ENCODE measurements around the gene C2CD4D.

Gene C2CD4D

DNA sequence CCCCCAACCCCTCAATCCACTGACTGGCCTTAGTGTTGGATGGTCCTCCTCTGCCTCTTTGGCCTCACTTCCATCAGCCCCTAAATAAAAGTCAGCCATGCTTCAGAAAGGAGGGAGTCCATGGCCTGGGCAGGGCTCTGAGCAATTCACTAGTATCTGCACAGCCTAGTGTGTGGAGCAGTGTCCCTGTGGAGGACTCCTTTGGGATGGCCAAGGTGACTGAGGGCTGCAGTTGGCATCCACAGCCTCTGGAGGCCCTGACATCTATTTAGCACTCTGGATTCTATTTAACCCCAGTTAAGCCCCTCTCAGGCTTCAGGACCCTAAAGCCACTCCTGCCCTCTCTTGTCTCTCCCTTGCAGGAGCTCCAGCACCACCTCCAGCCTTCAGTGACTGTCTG, 10.3 kb upstream of the C2CD4D start:
- H3K9me3 ChIP-seq (ENCODE audit: insufficient read depth, low read length) = no peaks in the 10 kb centered on the region
- H3K9ac ChIP-seq (ENCODE audit: low read length) = no peak overlapping the region
- H3K36me3 ChIP-seq (ENCODE audit: low read length) = no peaks in the 10 kb centered on the region

DNA sequence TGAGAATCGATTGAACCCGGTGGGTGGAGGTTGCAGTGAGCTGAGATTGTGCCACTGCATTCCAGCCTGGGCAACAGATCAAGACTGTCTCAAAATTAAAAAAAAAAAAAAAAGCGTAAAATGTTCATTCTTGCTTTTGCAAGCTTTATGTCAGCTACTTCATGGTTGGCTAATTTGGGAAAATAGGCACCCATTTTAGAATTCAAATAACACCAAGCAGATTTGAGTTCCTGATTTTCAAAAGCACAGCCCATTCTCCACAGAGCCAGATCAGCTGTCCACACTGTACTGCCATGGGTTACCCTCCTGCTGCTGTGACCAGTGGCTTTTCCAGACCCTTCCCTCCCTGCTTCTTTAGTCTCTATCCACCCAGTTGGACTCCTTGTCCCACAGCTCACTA, 9.5 kb upstream of the C2CD4D start:
- H3K36me3 ChIP-seq (ENCODE audit: low read length) = no peaks in the 10 kb centered on the region
- no peaks in the 10 kb centered on the region for H3K79me2 ChIP-seq (ENCODE audit: insufficient read depth, low read length)
- H3K9ac ChIP-seq (ENCODE audit: low read length) = no peak overlapping the region
- no peaks in the 10 kb centered on the region for H4K20me1 ChIP-seq (ENCODE audit: low read depth, low read length)
- H3K4me3 ChIP-seq (ENCODE audit: insufficient read depth, low read length, poor library complexity, severe bottlenecking) = no peak overlapping the region
- no peaks in the 10 kb centered on the region for H3F3A ChIP-seq (ENCODE audit: insufficient read depth)
- no peaks in the 10 kb centered on the region for H3K9me3 ChIP-seq (ENCODE audit: insufficient read depth, low read length)
- no peaks in the 10 kb centered on the region for H3K9me2 ChIP-seq (replicated peaks; ENCODE audit: insufficient read depth, low read length)
- no peak overlapping the region for H2AFZ ChIP-seq (ENCODE audit: low read depth, low read length, severe bottlenecking)
- no peak overlapping the region for H3K4me2 ChIP-seq (ENCODE audit: low read depth, low read length, poor library complexity, severe bottlenecking)
- TF ChIP-seq, protein P1, sequence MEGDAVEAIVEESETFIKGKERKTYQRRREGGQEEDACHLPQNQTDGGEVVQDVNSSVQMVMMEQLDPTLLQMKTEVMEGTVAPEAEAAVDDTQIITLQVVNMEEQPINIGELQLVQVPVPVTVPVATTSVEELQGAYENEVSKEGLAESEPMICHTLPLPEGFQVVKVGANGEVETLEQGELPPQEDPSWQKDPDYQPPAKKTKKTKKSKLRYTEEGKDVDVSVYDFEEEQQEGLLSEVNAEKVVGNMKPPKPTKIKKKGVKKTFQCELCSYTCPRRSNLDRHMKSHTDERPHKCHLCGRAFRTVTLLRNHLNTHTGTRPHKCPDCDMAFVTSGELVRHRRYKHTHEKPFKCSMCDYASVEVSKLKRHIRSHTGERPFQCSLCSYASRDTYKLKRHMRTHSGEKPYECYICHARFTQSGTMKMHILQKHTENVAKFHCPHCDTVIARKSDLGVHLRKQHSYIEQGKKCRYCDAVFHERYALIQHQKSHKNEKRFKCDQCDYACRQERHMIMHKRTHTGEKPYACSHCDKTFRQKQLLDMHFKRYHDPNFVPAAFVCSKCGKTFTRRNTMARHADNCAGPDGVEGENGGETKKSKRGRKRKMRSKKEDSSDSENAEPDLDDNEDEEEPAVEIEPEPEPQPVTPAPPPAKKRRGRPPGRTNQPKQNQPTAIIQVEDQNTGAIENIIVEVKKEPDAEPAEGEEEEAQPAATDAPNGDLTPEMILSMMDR (IDR thresholded peaks at IDR 0.05; ENCODE audit: insufficient read depth, low read length, poor library complexity, severe bottlenecking) = no peak
- no peak for TF ChIP-seq EZH2phosphoT487 (conservative IDR thresholded peaks at IDR 0.05; ENCODE audit: low read length)
- H3K27me3 ChIP-seq (ENCODE audit: low read length) = no peaks in the 10 kb centered on the region
- no peak overlapping the region for H3K27ac ChIP-seq (ENCODE audit: low read depth, low read length)

More for the DNA sequence above, 10.3 kb upstream of the C2CD4D start:
- no peak overlapping the region for H3K4me3 ChIP-seq (ENCODE audit: insufficient read depth, low read length, poor library complexity, severe bottlenecking)
- no peaks in the 10 kb centered on the region for H4K20me1 ChIP-seq (ENCODE audit: low read depth, low read length)
- no peaks in the 10 kb centered on the region for H3F3A ChIP-seq (ENCODE audit: insufficient read depth)
- H3K27ac ChIP-seq (ENCODE audit: low read depth, low read length) = no peak overlapping the region
- no peaks in the 10 kb centered on the region for H3K79me2 ChIP-seq (ENCODE audit: insufficient read depth, low read length)
- no peaks in the 10 kb centered on the region for H3K27me3 ChIP-seq (ENCODE audit: low read length)
- H2AFZ ChIP-seq (ENCODE audit: low read depth, low read length, severe bottlenecking) = no peak overlapping the region
- no peaks in the 10 kb centered on the region for H3K9me2 ChIP-seq (replicated peaks; ENCODE audit: insufficient read depth, low read length)
- no peak for TF ChIP-seq EZH2phosphoT487 (conservative IDR thresholded peaks at IDR 0.05; ENCODE audit: low read length)
- TF ChIP-seq, protein P1 (IDR thresholded peaks at IDR 0.05; ENCODE audit: insufficient read depth, low read length, poor library complexity, severe bottlenecking) = no peak
- H3K4me2 ChIP-seq (ENCODE audit: low read depth, low read length, poor library complexity, severe bottlenecking) = no peak overlapping the region

DNA sequence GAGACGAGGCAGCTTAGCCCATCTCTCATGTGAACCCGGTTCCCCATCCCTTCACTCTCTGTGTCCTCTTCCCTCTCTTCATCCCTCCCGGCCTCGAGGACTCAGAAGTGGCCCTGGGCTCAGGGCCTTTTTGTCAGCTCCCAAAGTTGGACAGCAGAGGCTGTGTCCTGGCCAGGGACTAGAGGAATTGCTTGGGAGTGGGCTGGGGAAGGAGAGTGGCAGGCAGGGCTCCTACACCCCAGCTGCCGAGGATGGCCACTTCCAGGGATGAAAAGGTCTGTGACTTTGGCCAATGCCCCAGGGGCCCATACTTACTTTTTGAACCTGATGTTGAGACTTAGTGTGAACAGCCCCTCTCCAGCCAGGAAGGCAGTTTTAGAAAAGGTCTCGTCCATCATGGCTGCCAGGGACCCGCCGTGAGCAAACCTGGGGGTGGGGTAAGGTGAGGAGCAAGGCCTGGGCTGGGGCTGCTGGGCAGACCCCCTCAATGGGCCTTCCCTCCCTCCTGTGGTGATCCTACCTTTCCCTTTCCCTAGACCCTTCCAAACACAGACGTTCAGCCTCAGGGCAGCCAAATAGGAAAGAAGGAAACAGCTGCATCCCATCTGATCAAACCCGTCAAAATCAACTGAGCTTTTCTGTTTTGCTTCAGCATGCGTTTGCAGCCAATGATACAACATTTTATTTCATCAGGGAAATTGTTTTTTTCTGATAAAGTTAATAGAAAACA, 8.4 kb upstream of the C2CD4D start:
- Histone ChIP-seq H3K9me2 (replicated peaks; ENCODE audit: insufficient read depth, low read length) (no peaks in the 10 kb centered on the region), H3K27me3 (ENCODE audit: low read length) (no peaks in the 10 kb centered on the region), H3K36me3 (ENCODE audit: low read length) (no peaks in the 10 kb centered on the region), H4K20me1 (ENCODE audit: low read depth, low read length) (no peaks in the 10 kb centered on the region), H3K27ac (ENCODE audit: low read depth, low read length) (no peak overlapping the region), H3K79me2 (ENCODE audit: insufficient read depth, low read length) (no peaks in the 10 kb centered on the region), H3K4me2 (ENCODE audit: low read depth, low read length, poor library complexity, severe bottlenecking) (no peak overlapping the region), H2AFZ (ENCODE audit: low read depth, low read length, severe bottlenecking) (no peak overlapping the region), H3K9ac (ENCODE audit: low read length) (no peak overlapping the region), H3K4me3 (ENCODE audit: insufficient read depth, low read length, poor library complexity, severe bottlenecking) (no peak overlapping the region), H3K9me3 (ENCODE audit: insufficient read depth, low read length) (no peaks in the 10 kb centered on the region), H3F3A (ENCODE audit: insufficient read depth) (no peaks in the 10 kb centered on the region)
- TF ChIP-seq, protein P1 (IDR thresholded peaks at IDR 0.05; ENCODE audit: insufficient read depth, low read length, poor library complexity, severe bottlenecking) = no peak
- TF ChIP-seq EZH2phosphoT487 (conservative IDR thresholded peaks at IDR 0.05; ENCODE audit: low read length) = no peak

Data from SU-DHL-6 (cell line).